Measurements from ENCODE around the gene AMIGO1. TPM values are rescaled to one million over a fixed set of nuclear protein-coding genes. Genes with fewer than 3 reads are reported as not detected.
A peak's percentile ranks its signal among the peaks of the same experiment; 100 is the strongest.

Gene AMIGO1, protein sequence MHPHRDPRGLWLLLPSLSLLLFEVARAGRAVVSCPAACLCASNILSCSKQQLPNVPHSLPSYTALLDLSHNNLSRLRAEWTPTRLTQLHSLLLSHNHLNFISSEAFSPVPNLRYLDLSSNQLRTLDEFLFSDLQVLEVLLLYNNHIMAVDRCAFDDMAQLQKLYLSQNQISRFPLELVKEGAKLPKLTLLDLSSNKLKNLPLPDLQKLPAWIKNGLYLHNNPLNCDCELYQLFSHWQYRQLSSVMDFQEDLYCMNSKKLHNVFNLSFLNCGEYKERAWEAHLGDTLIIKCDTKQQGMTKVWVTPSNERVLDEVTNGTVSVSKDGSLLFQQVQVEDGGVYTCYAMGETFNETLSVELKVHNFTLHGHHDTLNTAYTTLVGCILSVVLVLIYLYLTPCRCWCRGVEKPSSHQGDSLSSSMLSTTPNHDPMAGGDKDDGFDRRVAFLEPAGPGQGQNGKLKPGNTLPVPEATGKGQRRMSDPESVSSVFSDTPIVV
- total RNA-seq (1 to 10 TPM; 4.1 to 8.1 TPM), polyA plus RNA-seq (ENCODE audit: insufficient read length in 6 of 6) (1 to 10 TPM; 3.1 to 4.6 (median 3.5) TPM)
- long read RNA-seq, donor 1 = 0 reads
- long read RNA-seq, donor 2, full-length matches to known transcripts = 6 of 6 reads
- long read RNA-seq, donor 2, partial matches to known transcripts = 0 of 6 reads
- long read RNA-seq, donor 2, other reads (novel, unspliced or antisense) = 0 of 6 reads
- long read RNA-seq, donor 3, full-length matches to known transcripts = 2 of 2 reads
- long read RNA-seq, donor 3, partial matches to known transcripts = 0 of 2 reads
- long read RNA-seq, donor 3, other reads (novel, unspliced or antisense) = 0 of 2 reads
- long read RNA-seq, donor 4 = 0 reads
- long read RNA-seq, donor 5, full-length matches to known transcripts = 1 of 1 reads
- long read RNA-seq, donor 5, partial matches to known transcripts = 0 of 1 reads
- long read RNA-seq, donor 5, other reads (novel, unspliced or antisense) = 0 of 1 reads
- long read RNA-seq, donor 6, full-length matches to known transcripts = 3 of 3 reads
- long read RNA-seq, donor 6, partial matches to known transcripts = 0 of 3 reads
- long read RNA-seq, donor 6, other reads (novel, unspliced or antisense) = 0 of 3 reads
- long read RNA-seq, donor 7, full-length matches to known transcripts = 1 of 1 reads
- long read RNA-seq, donor 7, partial matches to known transcripts = 0 of 1 reads
- long read RNA-seq, donor 7, other reads (novel, unspliced or antisense) = 0 of 1 reads
- long read RNA-seq, donor 8 = 0 reads
- long read RNA-seq, donor 9 = 0 reads
- long read RNA-seq, donor 10 = 0 reads
- long read RNA-seq, donor 11, full-length matches to known transcripts = 9 of 219 reads
- long read RNA-seq, donor 11, partial matches to known transcripts = 210 of 219 reads
- long read RNA-seq, donor 11, other reads (novel, unspliced or antisense) = 0 of 219 reads
- long read RNA-seq, donor 12, full-length matches to known transcripts = 1 of 1 reads
- long read RNA-seq, donor 12, partial matches to known transcripts = 0 of 1 reads
- long read RNA-seq, donor 12, other reads (novel, unspliced or antisense) = 0 of 1 reads

DNA sequence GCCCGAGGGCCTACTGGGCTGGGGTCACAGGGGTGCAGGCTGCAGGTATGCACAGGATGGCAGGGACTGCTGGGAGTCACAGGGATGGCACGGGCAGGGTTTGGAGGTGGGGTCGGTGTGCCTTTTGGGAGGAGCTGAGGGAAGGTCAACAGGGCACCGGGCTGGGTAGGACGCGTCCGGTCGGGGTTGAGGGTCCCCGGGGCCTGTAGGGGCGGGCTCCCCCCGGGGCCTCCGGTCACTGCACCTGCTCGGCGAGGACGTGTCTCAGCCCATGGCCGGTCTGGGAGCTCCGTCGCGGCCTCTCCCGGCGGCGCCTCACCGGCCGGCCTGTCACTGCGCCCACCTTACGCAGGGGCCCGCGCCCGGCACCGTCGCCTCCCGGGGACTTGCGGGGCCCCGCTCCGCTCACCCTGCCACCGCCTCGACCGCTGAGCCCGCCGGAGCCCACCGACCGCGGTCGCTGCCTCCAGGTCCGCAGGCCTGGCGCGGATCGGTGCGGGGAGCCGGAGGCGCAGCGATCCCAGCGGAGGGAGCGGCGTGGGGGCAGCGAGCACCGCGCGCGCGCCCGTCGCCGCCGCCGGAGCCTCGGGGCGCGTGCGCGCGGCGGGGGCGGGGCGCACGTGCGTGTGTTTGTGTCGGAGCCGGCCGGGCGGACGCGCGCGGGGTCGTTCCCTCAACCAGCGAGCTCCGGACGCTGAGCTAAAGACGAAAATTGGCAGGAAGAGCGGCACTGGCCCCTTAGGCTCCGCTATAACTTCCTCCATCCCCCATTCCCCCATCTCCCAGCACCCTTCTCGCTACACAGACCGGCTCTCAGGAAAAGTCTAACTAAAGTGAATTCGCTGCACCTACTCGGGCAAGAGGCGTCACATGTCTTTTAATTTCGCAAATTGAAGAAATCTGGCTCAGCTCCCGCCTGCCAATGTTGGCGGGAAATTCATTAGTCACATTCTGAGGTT is at the start of gene AMIGO1:
Gene AMIGO1, minus strand, starts transcription at position 552 of the 959 bp plus-strand sequence. CDS start 815 bp downstream, outside the sequence.
- DNase-seq (peak in 2 of 4 donors; percentile 75 to 85), ATAC-seq (peak; percentile 87)
- peaks cover 0 to 12% of the 10 kb centered on the region in 2 donors for H3K27me3 ChIP-seq
- H3K4me1 ChIP-seq = peaks cover 0 to 14% of the 10 kb centered on the region in 2 donors
- TF ChIP-seq CTCF (IDR thresholded peaks at IDR 0.05) = no peak
- intact Hi-C loops (cut with DNase I) = no loop called here
- peak within 1 kb of the TSS in 1 of 2 donors; percentile 37 for H3K27ac ChIP-seq
- no peaks in the 10 kb centered on the region for H3K36me3 ChIP-seq
- H3K9me3 ChIP-seq = no peaks in the 10 kb centered on the region
- peak within 1 kb of the TSS; percentile 48 to 53 for H3K4me3 ChIP-seq

GRCh38 chr1:109557520-109557919 is 48.0 kb upstream of the AMIGO1 start:
- ATAC-seq (no peak), DNase-seq (no peak)
- no peaks in the 10 kb centered on the region for H3K36me3 ChIP-seq
- no peaks in the 10 kb centered on the region for H3K27me3 ChIP-seq
- H3K9me3 ChIP-seq = no peaks in the 10 kb centered on the region
- no peak overlapping the region for H3K27ac ChIP-seq
- H3K4me1 ChIP-seq = peaks cover 0 to 72% of the 10 kb centered on the region in 2 donors
- intact Hi-C loops (cut with DNase I) = no loop called here
- H3K4me3 ChIP-seq = no peak overlapping the region
- no peak for TF ChIP-seq CTCF (IDR thresholded peaks at IDR 0.05)

DNA sequence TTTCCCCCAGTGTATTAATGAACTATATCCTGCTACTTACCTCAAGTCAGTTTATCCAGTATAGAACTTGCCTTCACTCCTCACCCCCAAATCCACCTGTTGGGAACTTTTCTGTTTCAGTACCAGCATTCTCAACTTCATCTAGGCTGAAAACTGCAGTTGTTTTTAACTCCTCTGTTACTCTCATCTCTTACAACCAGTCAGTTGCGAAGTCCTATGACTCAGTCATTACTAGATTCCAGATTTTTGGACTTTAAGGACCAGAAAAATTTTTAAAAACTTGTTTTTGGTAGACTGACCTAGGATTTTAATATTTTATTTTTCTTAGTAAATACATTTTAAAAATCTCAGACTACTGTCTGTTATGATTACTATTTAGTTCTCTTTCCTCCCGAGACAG is 47.0 kb upstream of the AMIGO1 start:
- H3K4me3 ChIP-seq = no peak overlapping the region
- no peaks in the 10 kb centered on the region for H3K27me3 ChIP-seq
- H3K27ac ChIP-seq = peak overlapping the region in 1 of 2 donors; percentile 34
- H3K9me3 ChIP-seq = no peaks in the 10 kb centered on the region
- intact Hi-C loops (cut with DNase I) = no loop called here
- no peak for ATAC-seq
- DNase-seq = no peak
- H3K4me1 ChIP-seq = peaks cover 0 to 77% of the 10 kb centered on the region in 2 donors
- H3K36me3 ChIP-seq = no peaks in the 10 kb centered on the region
- no peak for TF ChIP-seq CTCF (IDR thresholded peaks at IDR 0.05)

All from left lung (tissue), 14 donors.